Vagina (tissue), 2 donors: ENCODE measurements around the gene NKX6-2.

Source experiments
- CTCF ChIP-seq, 3 experiments: fragments of 450-650 bp in 2 of 3; fragments of 200-600 bp in 1 of 3; sonication (generic) in 1 of 3; IDR thresholded peaks; one replicate each; pipeline ENCODE4 v1.5.1; 2017 to 2019; ENCODE audit warnings: antibody characterized with exemption in 3 of 3, mild to moderate bottlenecking in 2 of 3, moderate library complexity in 2 of 3
- POLR2AphosphoS5 ChIP-seq, 2 donors: sonication (generic); formaldehyde crosslinking; IDR thresholded peaks; one replicate each; pipeline ENCODE4 v1.9.0; 2017; ENCODE audit warnings: antibody characterized with exemption in 2 of 2, mild to moderate bottlenecking in 2 of 2, low read depth in 1 of 2; ENCODE audit not compliant: insufficient read depth in 1 of 2

- TF ChIP-seq CTCF (IDR thresholded peaks at IDR 0.05): no peak
- no peak for TF ChIP-seq POLR2AphosphoS5 (IDR thresholded peaks at IDR 0.05; ENCODE audit: insufficient read depth in 1 of 2, low read depth in 1 of 2)
These were observed 50.0 kb downstream of the NKX6-2 start for GRCh38 chr10:132735923-132736391.
